ENCODE measurements around the gene PPP1R14D. TPM values are rescaled to one million over a fixed set of nuclear protein-coding genes. Genes with fewer than 3 reads are reported as not detected.

The PPP1R14D gene
- total and polyA plus RNA-seq, 2 of the 8 experiments (the other 6 are each of a cell fraction or from before 2014, with no cell fraction given), result not detected

- TF ChIP-seq CHD7 (IDR thresholded peaks at IDR 0.05; ENCODE audit: insufficient replicate concordance, low read length), result no peak
- no peak for TF ChIP-seq SP4 (IDR thresholded peaks at IDR 0.05; ENCODE audit: low read length)
Observed at GRCh38 chr15:40826423-40827075, 2.0 kb downstream of the PPP1R14D start (continued).
